Measurements from ENCODE around the gene ABR. TPM values are rescaled to one million over a fixed set of nuclear protein-coding genes. Genes with fewer than 3 reads are reported as not detected.

Gene ABR
- polyA plus RNA-seq, 6 donors from 2014 or later = 4.3 to 47.2 (median 28.1) TPM

GRCh38 chr17:1196946-1197345 lies 17.2 kb upstream of the ABR start:
- Mint-ChIP-seq H3K36me3 (no peaks in the 10 kb centered on the region), H3K27me3 (no peaks in the 10 kb centered on the region), H3K9me3 (peaks cover 0 to 1% (median 0%) of the 10 kb centered on the region in 7 donors), H3K27ac (peak overlapping the region in 3 of 6 donors; percentile 7 to 93 (median 67)), H3K4me1 (peaks cover 37 to 82% (median 54%) of the 10 kb centered on the region in 3 donors), H3K4me3 (peak overlapping the region in 2 of 8 donors; percentile 25 to 81)
- DNase-seq = no peak
- no peak for ATAC-seq (ENCODE audit: low read depth in 2 of 2)

- Mint-ChIP-seq H3K27me3 (no peaks in the 10 kb centered on the region), H3K36me3 (no peaks in the 10 kb centered on the region), H3K27ac (no peak overlapping the region), H3K4me1 (peaks cover 25 to 76% (median 41%) of the 10 kb centered on the region in 3 donors), H3K4me3 (peak overlapping the region in 2 of 8 donors; percentile 12 to 47), H3K9me3 (peaks cover 0 to 1% (median 0%) of the 10 kb centered on the region in 7 donors)
- no peak for DNase-seq
- ATAC-seq (ENCODE audit: low read depth in 2 of 2) = no peak
Observed at GRCh38 chr17:1192911-1193699, 13.3 kb upstream of the ABR start.

- ATAC-seq (ENCODE audit: low read depth in 2 of 2) (no peak), DNase-seq (no peak)
- peaks cover 0 to 5% (median 0%) of the 10 kb centered on the region in 3 donors for H3K27me3 Mint-ChIP-seq
- H3K27ac Mint-ChIP-seq = peak overlapping the region in 1 of 6 donors; percentile 61
- H3K4me3 Mint-ChIP-seq = peak overlapping the region in 1 of 8 donors; percentile 9
- no peaks in the 10 kb centered on the region for H3K36me3 Mint-ChIP-seq
- peaks cover 0 to 1% (median 0%) of the 10 kb centered on the region in 7 donors for H3K9me3 Mint-ChIP-seq
- peaks cover 27 to 74% (median 41%) of the 10 kb centered on the region in 3 donors for H3K4me1 Mint-ChIP-seq
Observed at GRCh38 chr17:1190751-1191331, 11.1 kb upstream of the ABR start.

GRCh38 chr17:1188812-1189504 lies 9.2 kb upstream of the ABR start:
- peak overlapping the region in 2 of 6 donors; percentile 37 to 44 for H3K27ac Mint-ChIP-seq
- H3K9me3 Mint-ChIP-seq = peaks cover 0 to 1% (median 0%) of the 10 kb centered on the region in 7 donors
- H3K4me1 Mint-ChIP-seq = peaks cover 32 to 74% (median 44%) of the 10 kb centered on the region in 3 donors
- peak overlapping the region in 1 of 8 donors; percentile 75 for H3K4me3 Mint-ChIP-seq
- H3K36me3 Mint-ChIP-seq = no peaks in the 10 kb centered on the region
- ATAC-seq (ENCODE audit: low read depth in 2 of 2) (no peak), DNase-seq (no peak)
- peaks cover 0 to 5% (median 0%) of the 10 kb centered on the region in 3 donors for H3K27me3 Mint-ChIP-seq

GRCh38 chr17:1186923-1187771 lies 7.4 kb upstream of the ABR start:
- ATAC-seq (ENCODE audit: low read depth in 2 of 2) = peak; percentile 63 to 69
- H3K36me3 Mint-ChIP-seq = no peaks in the 10 kb centered on the region
- peaks cover 0 to 5% (median 0%) of the 10 kb centered on the region in 3 donors for H3K27me3 Mint-ChIP-seq
- peak overlapping the region in 5 of 6 donors; percentile 59 to 88 (median 68) for H3K27ac Mint-ChIP-seq
- DNase-seq = peak; percentile 71
- peaks cover 37 to 77% (median 51%) of the 10 kb centered on the region in 3 donors for H3K4me1 Mint-ChIP-seq
- H3K9me3 Mint-ChIP-seq = no peaks in the 10 kb centered on the region
- H3K4me3 Mint-ChIP-seq = peak overlapping the region in 4 of 8 donors; percentile 24 to 64 (median 40)

- ATAC-seq (ENCODE audit: low read depth in 2 of 2) = no peak
Observed at GRCh38 chr17:1186214-1186820, 6.5 kb upstream of the ABR start.

GRCh38 chr17:1183171-1183873 lies 3.5 kb upstream of the ABR start:
- peak overlapping the region; percentile 63 to 96 (median 88) for H3K27ac Mint-ChIP-seq
- peaks cover 42 to 63% (median 58%) of the 10 kb centered on the region in 3 donors for H3K4me1 Mint-ChIP-seq

More at GRCh38 chr17:1186214-1186820, 6.5 kb upstream of the ABR start:
- Mint-ChIP-seq H3K27ac (peak overlapping the region in 1 of 6 donors; percentile 72), H3K4me1 (peaks cover 44 to 79% (median 55%) of the 10 kb centered on the region in 3 donors), H3K4me3 (peak overlapping the region in 2 of 8 donors; percentile 20 to 34), H3K27me3 (peaks cover 0 to 7% (median 0%) of the 10 kb centered on the region in 3 donors), H3K36me3 (no peaks in the 10 kb centered on the region), H3K9me3 (no peaks in the 10 kb centered on the region)
- DNase-seq = no peak

GRCh38 chr17:1182811-1183170 lies 3.0 kb upstream of the ABR start:
- Mint-ChIP-seq H3K4me3 (peak overlapping the region in 6 of 8 donors; percentile 10 to 88 (median 70)), H3K4me1 (peaks cover 45 to 66% (median 57%) of the 10 kb centered on the region in 3 donors), H3K27ac (peak overlapping the region in 4 of 6 donors; percentile 75 to 96 (median 86)), H3K9me3 (no peaks in the 10 kb centered on the region), H3K27me3 (peaks cover 0 to 25% (median 0%) of the 10 kb centered on the region in 3 donors), H3K36me3 (no peaks in the 10 kb centered on the region)
- DNase-seq = no peak
- ATAC-seq (ENCODE audit: low read depth in 2 of 2) = no peak

More at GRCh38 chr17:1183171-1183873, 3.5 kb upstream of the ABR start:
- Mint-ChIP-seq H3K9me3 (no peaks in the 10 kb centered on the region), H3K27me3 (peaks cover 0 to 22% (median 0%) of the 10 kb centered on the region in 3 donors), H3K4me3 (peak overlapping the region; percentile 38 to 80 (median 66)), H3K36me3 (no peaks in the 10 kb centered on the region)
- DNase-seq (peak; percentile 62), ATAC-seq (ENCODE audit: low read depth in 2 of 2) (peak; percentile 29 to 35)

GRCh38 chr17:1181753-1182137 lies 2.0 kb upstream of the ABR start:
- Mint-ChIP-seq H3K27me3 (peaks cover 0 to 20% (median 0%) of the 10 kb centered on the region in 3 donors), H3K27ac (peak overlapping the region; percentile 72 to 96 (median 96)), H3K9me3 (no peaks in the 10 kb centered on the region), H3K4me3 (peak overlapping the region; percentile 61 to 90 (median 80)), H3K36me3 (no peaks in the 10 kb centered on the region), H3K4me1 (peaks cover 40 to 70% (median 50%) of the 10 kb centered on the region in 3 donors)
- ATAC-seq (ENCODE audit: low read depth in 2 of 2) (peak in 1 of 2 donors; percentile 9), DNase-seq (no peak)

- Mint-ChIP-seq H3K27ac (peak overlapping the region; percentile 90 to 97 (median 96)), H3K27me3 (peaks cover 0 to 20% (median 0%) of the 10 kb centered on the region in 3 donors), H3K4me3 (peak overlapping the region; percentile 74 to 90 (median 80)), H3K9me3 (no peaks in the 10 kb centered on the region), H3K36me3 (no peaks in the 10 kb centered on the region), H3K4me1 (peaks cover 35 to 70% (median 50%) of the 10 kb centered on the region in 3 donors)
- DNase-seq (peak; percentile 91), ATAC-seq (ENCODE audit: low read depth in 2 of 2) (peak; percentile 89 to 90)
Observed at GRCh38 chr17:1180958-1181752, 1.4 kb upstream of the ABR start.
